ENCODE results near the gene PREP.

Gene PREP

DNA sequence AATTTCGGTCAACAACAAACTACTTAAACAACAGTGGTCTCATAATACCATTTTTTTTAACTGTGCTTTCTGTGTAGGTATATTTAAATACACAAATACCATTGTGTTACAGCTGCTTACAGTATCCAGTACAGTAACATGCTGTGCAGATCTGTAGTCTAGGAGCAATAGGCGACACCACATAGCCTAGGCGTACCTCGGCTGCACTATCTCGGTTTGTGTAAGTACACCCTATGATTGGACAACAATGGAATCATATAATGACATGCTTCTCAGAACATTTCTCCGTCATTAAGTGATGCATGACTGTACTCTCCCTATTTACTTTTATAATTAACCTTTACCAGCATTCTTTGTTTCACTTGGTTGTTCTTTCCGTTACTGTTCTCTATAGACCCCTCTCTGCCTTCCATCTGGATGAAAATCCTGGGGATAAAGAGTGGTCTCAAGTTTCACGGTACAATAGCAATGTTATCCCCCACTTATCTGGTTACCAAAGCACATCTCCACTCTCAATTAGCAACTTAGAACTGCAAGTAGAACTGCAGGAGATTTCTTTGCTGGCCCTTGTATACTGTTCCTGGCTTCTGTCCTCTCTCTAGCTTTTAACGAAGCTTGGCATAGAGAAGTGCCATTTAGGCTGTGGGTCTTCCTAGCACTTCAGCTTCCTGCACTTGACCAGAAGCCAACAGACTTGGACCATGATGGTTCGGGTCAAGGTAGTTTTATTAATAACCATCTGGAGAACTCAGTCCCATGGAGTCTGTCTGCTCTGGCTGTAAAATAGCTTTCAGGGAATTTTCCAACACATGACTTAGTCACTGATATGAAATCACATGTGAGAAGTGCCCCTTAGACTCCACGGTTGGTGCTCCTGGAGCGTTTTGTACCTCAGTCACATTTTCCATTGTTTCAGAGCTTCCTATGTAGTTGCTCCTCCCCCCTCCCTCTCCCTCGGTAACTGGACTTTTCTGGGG, 142.7 kb downstream of the PREP start:
- Histone ChIP-seq H3K79me2 (ENCODE audit: insufficient read depth, low read length) (no peaks in the 10 kb centered on the region), H3K4me2 (ENCODE audit: low read depth, low read length, poor library complexity, severe bottlenecking) (no peak overlapping the region), H3K4me3 (ENCODE audit: insufficient read depth, low read length, poor library complexity, severe bottlenecking) (no peak overlapping the region), H3K36me3 (ENCODE audit: low read length) (no peaks in the 10 kb centered on the region), H3K9me2 (replicated peaks; ENCODE audit: insufficient read depth, low read length) (no peaks in the 10 kb centered on the region), H4K20me1 (ENCODE audit: low read depth, low read length) (no peaks in the 10 kb centered on the region), H2AFZ (ENCODE audit: low read depth, low read length, severe bottlenecking) (no peak overlapping the region), H3K9me3 (ENCODE audit: insufficient read depth, low read length) (no peaks in the 10 kb centered on the region), H3K27ac (ENCODE audit: low read depth, low read length) (no peak overlapping the region), H3K27me3 (ENCODE audit: low read length) (no peaks in the 10 kb centered on the region), H3K9ac (ENCODE audit: low read length) (no peak overlapping the region), H3F3A (ENCODE audit: insufficient read depth) (no peaks in the 10 kb centered on the region)
- no peak for TF ChIP-seq EZH2phosphoT487 (conservative IDR thresholded peaks at IDR 0.05; ENCODE audit: low read length)
- TF ChIP-seq, protein P1, sequence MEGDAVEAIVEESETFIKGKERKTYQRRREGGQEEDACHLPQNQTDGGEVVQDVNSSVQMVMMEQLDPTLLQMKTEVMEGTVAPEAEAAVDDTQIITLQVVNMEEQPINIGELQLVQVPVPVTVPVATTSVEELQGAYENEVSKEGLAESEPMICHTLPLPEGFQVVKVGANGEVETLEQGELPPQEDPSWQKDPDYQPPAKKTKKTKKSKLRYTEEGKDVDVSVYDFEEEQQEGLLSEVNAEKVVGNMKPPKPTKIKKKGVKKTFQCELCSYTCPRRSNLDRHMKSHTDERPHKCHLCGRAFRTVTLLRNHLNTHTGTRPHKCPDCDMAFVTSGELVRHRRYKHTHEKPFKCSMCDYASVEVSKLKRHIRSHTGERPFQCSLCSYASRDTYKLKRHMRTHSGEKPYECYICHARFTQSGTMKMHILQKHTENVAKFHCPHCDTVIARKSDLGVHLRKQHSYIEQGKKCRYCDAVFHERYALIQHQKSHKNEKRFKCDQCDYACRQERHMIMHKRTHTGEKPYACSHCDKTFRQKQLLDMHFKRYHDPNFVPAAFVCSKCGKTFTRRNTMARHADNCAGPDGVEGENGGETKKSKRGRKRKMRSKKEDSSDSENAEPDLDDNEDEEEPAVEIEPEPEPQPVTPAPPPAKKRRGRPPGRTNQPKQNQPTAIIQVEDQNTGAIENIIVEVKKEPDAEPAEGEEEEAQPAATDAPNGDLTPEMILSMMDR (IDR thresholded peaks at IDR 0.05; ENCODE audit: insufficient read depth, low read length, poor library complexity, severe bottlenecking) = no peak

DNA sequence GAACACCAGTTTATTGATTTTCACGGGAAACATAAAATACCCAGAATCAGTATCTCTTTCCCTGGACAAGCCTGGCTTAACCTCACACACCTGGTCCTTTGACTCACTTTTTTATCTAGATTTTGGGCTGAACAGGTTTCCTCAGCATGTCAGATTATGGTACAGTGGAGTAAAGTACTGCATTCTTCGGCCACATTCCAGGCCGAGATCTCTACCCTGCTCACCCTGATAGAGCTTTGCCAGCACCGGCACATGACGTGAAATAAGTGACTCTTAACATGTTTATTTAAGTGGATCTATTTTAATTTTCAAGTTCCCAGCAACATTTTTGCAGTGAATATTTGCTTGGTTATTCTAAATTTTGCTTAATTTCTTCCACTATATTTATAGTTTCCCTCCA, 144.1 kb downstream of the PREP start:
- H3K4me3 ChIP-seq (ENCODE audit: insufficient read depth, low read length, poor library complexity, severe bottlenecking) = no peak overlapping the region
- H3K27me3 ChIP-seq (ENCODE audit: low read length) = no peaks in the 10 kb centered on the region
- H3K9me3 ChIP-seq (ENCODE audit: insufficient read depth, low read length) = no peaks in the 10 kb centered on the region
- no peak overlapping the region for H3K9ac ChIP-seq (ENCODE audit: low read length)
- no peaks in the 10 kb centered on the region for H3K79me2 ChIP-seq (ENCODE audit: insufficient read depth, low read length)
- H3K4me2 ChIP-seq (ENCODE audit: low read depth, low read length, poor library complexity, severe bottlenecking) = no peak overlapping the region
- H4K20me1 ChIP-seq (ENCODE audit: low read depth, low read length) = no peaks in the 10 kb centered on the region
- no peaks in the 10 kb centered on the region for H3F3A ChIP-seq (ENCODE audit: insufficient read depth)
- no peaks in the 10 kb centered on the region for H3K36me3 ChIP-seq (ENCODE audit: low read length)
- TF ChIP-seq EZH2phosphoT487 (conservative IDR thresholded peaks at IDR 0.05; ENCODE audit: low read length) = no peak
- TF ChIP-seq, protein P1 (IDR thresholded peaks at IDR 0.05; ENCODE audit: insufficient read depth, low read length, poor library complexity, severe bottlenecking) = no peak
- H2AFZ ChIP-seq (ENCODE audit: low read depth, low read length, severe bottlenecking) = no peak overlapping the region
- no peak overlapping the region for H3K27ac ChIP-seq (ENCODE audit: low read depth, low read length)
- no peaks in the 10 kb centered on the region for H3K9me2 ChIP-seq (replicated peaks; ENCODE audit: insufficient read depth, low read length)

DNA sequence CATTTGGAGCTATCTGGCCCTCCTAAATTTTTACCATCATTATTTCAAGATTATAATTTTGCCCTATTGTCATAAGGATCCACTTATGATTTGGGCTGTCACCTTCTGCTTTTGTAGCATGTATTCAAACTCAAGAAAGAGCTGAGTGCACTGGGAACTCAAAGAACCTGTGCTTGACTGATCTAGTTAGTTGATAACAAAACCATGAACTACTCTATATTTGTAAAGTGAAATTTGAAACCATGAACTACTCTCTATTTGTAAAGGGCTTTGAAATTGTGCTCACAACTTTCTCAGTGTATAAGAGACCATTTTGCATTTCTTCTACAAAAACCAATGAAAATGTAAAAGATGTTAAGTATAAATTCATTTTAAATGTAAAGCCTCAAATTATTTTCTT, 145.5 kb downstream of the PREP start:
- no peaks in the 10 kb centered on the region for H3K79me2 ChIP-seq (ENCODE audit: insufficient read depth, low read length)
- H3K27me3 ChIP-seq (ENCODE audit: low read length) = no peaks in the 10 kb centered on the region
- H3F3A ChIP-seq (ENCODE audit: insufficient read depth) = no peaks in the 10 kb centered on the region
- no peak overlapping the region for H3K4me3 ChIP-seq (ENCODE audit: insufficient read depth, low read length, poor library complexity, severe bottlenecking)
- no peak overlapping the region for H2AFZ ChIP-seq (ENCODE audit: low read depth, low read length, severe bottlenecking)
- H3K9me3 ChIP-seq (ENCODE audit: insufficient read depth, low read length) = no peaks in the 10 kb centered on the region
- H3K4me2 ChIP-seq (ENCODE audit: low read depth, low read length, poor library complexity, severe bottlenecking) = no peak overlapping the region
- H3K27ac ChIP-seq (ENCODE audit: low read depth, low read length) = no peak overlapping the region
- no peaks in the 10 kb centered on the region for H3K9me2 ChIP-seq (replicated peaks; ENCODE audit: insufficient read depth, low read length)
- no peak overlapping the region for H3K9ac ChIP-seq (ENCODE audit: low read length)
- TF ChIP-seq, protein P1 (IDR thresholded peaks at IDR 0.05; ENCODE audit: insufficient read depth, low read length, poor library complexity, severe bottlenecking) = no peak
- no peaks in the 10 kb centered on the region for H4K20me1 ChIP-seq (ENCODE audit: low read depth, low read length)
- no peaks in the 10 kb centered on the region for H3K36me3 ChIP-seq (ENCODE audit: low read length)
